ENCODE results near the gene NOL9.

- no peak for TF ChIP-seq POLR2A (IDR thresholded peaks at IDR 0.05)
- no peak for TF ChIP-seq CTCF (IDR thresholded peaks at IDR 0.05)
Measured at GRCh38 chr1:6585841-6586240, 31.5 kb upstream of the NOL9 start.
